Muscle layer of colon (tissue), 2 donors: ENCODE data around the gene PDE1A.
"Not testable (repeated sequence)": the region's sequence is repeated elsewhere in the genome, so short reads cannot be mapped to it uniquely, and the experiment has no call there.

Experiments
- H3K27ac ChIP-seq: one replicate; pipeline ENCODE4 v1.7.0; 2013; ENCODE audit warnings: low read depth, mild to moderate bottlenecking, low read length, moderate library complexity
- H3K27me3 ChIP-seq, 2 donors: one replicate each; pipeline ENCODE4 v1.7.0; 2013; ENCODE audit warnings: low read length in 2 of 2, mild to moderate bottlenecking in 2 of 2; ENCODE audit not compliant: insufficient read depth in 2 of 2, control insufficient read depth in 1 of 2
- H3K36me3 ChIP-seq: one replicate; pipeline ENCODE4 v1.7.0; 2013; ENCODE audit warnings: mild to moderate bottlenecking, low read length; ENCODE audit not compliant: insufficient read depth
- H3K4me1 ChIP-seq: one replicate; pipeline ENCODE4 v1.7.0; 2013; ENCODE audit warnings: mild to moderate bottlenecking, low read length; ENCODE audit not compliant: insufficient read depth
- H3K4me3 ChIP-seq, 2 donors: one replicate each; pipeline ENCODE4 v1.7.0; 2013; ENCODE audit warnings: low read length in 2 of 2, low read depth in 1 of 2, mild to moderate bottlenecking in 1 of 2, moderate library complexity in 1 of 2
- H3K9ac ChIP-seq: one replicate; pipeline ENCODE4 v1.7.0; 2013; ENCODE audit warnings: low read length
- H3K9me3 ChIP-seq: one replicate; pipeline ENCODE4 v1.7.0; 2013; ENCODE audit warnings: mild to moderate bottlenecking, low read length
- donor health status: abdominal sarcoma.
- donor health status: Adenocarcinoma of cecum.

Gene PDE1A

DNA sequence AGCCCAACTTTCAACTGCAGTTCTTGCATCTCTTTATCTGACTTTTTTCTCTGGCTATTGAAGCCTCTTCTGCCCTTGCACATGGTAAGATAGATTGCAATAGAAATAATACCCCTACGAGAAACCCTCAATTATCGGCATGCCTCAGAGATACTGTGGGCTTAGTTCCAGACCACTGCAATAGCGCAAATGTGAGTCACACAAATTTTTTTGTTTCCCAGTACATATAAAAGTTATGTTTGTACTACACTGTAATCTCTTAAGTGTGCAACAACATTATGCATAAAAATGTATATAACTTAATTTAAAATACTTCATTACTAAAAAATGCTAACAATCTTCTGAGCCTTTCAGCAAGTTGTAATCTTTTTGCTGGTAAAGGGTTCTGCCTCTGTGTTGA is 124.7 kb downstream of the PDE1A start:
- no peaks in the 10 kb centered on the region for H3K9me3 ChIP-seq
- H3K4me1 ChIP-seq, result no peaks in the 10 kb centered on the region
- H3K27me3 ChIP-seq, result no peaks in the 10 kb centered on the region
- no peak overlapping the region for H3K27ac ChIP-seq
- no peak overlapping the region for H3K4me3 ChIP-seq
- H3K9ac ChIP-seq, result no peak overlapping the region
- H3K36me3 ChIP-seq, result no peaks in the 10 kb centered on the region

DNA sequence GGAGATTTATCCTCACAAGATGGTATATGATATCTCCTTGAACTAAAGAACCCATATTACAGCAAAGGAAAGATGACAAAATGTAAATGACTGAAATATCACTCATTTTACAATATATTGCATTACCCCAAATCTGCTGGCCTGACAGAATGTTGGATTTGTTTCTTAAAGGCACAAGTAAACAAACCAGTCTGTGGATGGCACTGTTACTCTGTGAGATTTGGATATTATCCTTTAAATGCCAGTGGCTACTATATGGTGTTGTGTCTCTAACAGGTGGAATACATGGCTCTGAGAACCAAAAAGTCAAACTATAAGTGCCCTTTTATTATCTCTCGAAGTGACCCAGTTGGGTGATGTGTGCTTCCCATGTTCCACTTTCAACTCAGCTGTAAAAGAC is 125.7 kb downstream of the PDE1A start:
- Histone ChIP-seq H3K4me3 (no peak overlapping the region), H3K27ac (no peak overlapping the region), H3K9ac (no peak overlapping the region), H3K9me3 (no peaks in the 10 kb centered on the region), H3K27me3 (no peaks in the 10 kb centered on the region), H3K36me3 (no peaks in the 10 kb centered on the region), H3K4me1 (no peaks in the 10 kb centered on the region)

DNA sequence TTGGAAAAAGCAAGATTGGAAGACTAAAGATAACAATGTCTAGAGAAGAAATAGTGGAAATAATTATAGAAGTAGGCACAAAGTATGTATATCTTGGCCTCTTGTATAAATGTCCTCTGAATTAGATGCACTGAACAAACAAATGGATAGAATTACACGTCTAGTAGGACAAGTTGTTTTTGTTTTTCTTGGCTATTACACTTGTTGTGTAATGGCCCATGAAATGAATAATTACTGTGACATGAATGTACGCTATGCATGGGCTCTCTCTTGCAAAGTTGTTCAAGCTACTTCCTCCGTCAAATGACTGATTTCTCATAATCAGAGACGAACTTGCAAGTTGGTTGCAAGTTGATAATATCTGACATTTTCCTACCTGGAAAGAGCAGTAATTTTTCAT is 126.2 kb downstream of the PDE1A start:
- H3K36me3 ChIP-seq, result no peaks in the 10 kb centered on the region
- H3K4me1 ChIP-seq, result no peaks in the 10 kb centered on the region
- no peak overlapping the region for H3K9ac ChIP-seq
- no peak overlapping the region for H3K4me3 ChIP-seq
- H3K9me3 ChIP-seq, result no peaks in the 10 kb centered on the region
- no peak overlapping the region for H3K27ac ChIP-seq
- H3K27me3 ChIP-seq, result no peaks in the 10 kb centered on the region

DNA sequence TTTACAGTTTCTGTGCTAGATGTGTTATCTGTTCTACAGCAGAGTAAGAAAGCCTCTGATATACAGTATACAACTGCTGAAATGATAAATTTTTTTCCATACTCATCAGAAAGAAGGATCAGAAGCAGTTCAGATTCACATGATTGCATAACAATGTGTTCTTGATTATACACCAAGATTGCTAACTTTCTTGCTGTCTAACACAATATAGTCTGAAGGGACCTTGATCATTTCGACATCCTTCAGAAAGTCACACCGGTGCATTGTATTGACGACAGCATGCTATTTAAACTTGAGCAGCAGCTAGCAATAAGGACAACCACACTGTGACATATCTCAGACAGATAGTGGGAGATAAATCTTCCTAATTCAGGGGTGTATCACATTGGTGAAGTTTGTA is 127.2 kb downstream of the PDE1A start:
- no peaks in the 10 kb centered on the region for H3K36me3 ChIP-seq
- H3K9me3 ChIP-seq, result no peaks in the 10 kb centered on the region
- no peak overlapping the region for H3K4me3 ChIP-seq
- no peaks in the 10 kb centered on the region for H3K27me3 ChIP-seq
- H3K27ac ChIP-seq, result no peak overlapping the region
- H3K9ac ChIP-seq, result no peak overlapping the region
- H3K4me1 ChIP-seq, result no peaks in the 10 kb centered on the region

DNA sequence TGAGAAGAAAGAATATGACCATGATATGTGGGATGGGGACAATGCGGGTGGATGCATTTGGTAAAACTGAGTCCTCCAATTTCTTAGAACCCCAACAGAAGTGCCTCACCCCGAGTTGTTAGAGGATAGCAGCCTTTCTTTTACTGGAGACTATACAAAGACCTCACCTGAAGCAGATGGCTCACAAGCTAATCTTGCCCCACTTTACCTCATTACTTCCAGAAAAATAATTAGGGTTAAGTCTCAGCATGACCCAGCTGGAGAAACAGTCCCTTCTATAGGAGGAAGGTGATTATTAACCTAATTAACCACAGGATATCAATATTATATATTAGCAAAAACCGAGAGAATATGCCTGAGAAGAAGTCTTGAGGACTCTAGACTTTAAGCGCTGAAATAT is 128.4 kb downstream of the PDE1A start:
- H3K36me3 ChIP-seq, result no peaks in the 10 kb centered on the region

DNA sequence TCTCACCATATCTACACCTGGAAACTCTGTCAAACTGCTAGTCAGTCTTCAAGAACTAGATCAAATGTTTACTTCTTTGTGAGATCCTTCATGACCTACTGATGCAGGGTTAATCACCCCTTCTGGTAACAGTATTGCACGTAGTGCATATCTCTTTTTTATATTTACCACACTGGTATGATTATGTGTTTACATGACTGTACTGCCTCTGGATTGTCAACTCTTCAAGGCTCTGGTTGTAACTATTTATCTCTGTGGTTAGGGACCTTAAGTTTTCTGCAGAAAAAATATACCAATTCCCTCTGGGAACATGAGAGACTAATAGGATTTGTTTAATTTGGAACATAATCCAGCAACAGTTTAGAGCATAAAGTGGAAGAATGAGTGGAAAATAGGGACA is 135.5 kb downstream of the PDE1A start:
- no peak overlapping the region for H3K27ac ChIP-seq
- H3K27me3 ChIP-seq, result no peaks in the 10 kb centered on the region
- no peaks in the 10 kb centered on the region for H3K36me3 ChIP-seq
- no peaks in the 10 kb centered on the region for H3K9me3 ChIP-seq
- no peak overlapping the region for H3K4me3 ChIP-seq
- no peak overlapping the region for H3K9ac ChIP-seq
- peaks cover 3% of the 10 kb centered on the region for H3K4me1 ChIP-seq

More for the DNA sequence above, 128.4 kb downstream of the PDE1A start:
- H3K4me3 ChIP-seq, result no peak overlapping the region
- H3K27me3 ChIP-seq, result no peaks in the 10 kb centered on the region
- no peaks in the 10 kb centered on the region for H3K9me3 ChIP-seq
- no peak overlapping the region for H3K9ac ChIP-seq
- H3K4me1 ChIP-seq, result no peaks in the 10 kb centered on the region
- no peak overlapping the region for H3K27ac ChIP-seq

DNA sequence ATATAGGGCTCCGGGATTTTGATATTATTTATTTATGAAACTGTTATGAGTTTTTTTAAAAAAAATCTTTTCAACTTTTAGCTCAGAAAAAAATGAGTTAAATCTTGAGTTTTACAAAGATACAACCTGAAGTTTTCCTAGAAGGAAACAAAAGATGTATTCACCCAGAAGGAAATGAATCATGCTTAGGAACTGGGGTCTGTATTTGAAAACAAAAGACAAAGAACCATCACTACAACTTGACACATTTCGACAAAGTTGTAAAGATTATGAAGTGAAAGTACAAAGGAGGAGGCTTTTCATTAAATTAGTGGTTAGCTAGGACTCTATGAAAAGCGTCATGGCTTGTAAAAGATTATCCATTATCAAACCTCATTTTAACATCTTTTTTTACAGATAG is 143.3 kb downstream of the PDE1A start:
- peaks cover 7% of the 10 kb centered on the region for H3K4me1 ChIP-seq
- no peak overlapping the region for H3K9ac ChIP-seq
- H3K9me3 ChIP-seq, result no peaks in the 10 kb centered on the region
- H3K27me3 ChIP-seq, result no peaks in the 10 kb centered on the region
- H3K36me3 ChIP-seq, result no peaks in the 10 kb centered on the region
- H3K27ac ChIP-seq, result no peak overlapping the region
- H3K4me3 ChIP-seq, result no peak overlapping the region

DNA sequence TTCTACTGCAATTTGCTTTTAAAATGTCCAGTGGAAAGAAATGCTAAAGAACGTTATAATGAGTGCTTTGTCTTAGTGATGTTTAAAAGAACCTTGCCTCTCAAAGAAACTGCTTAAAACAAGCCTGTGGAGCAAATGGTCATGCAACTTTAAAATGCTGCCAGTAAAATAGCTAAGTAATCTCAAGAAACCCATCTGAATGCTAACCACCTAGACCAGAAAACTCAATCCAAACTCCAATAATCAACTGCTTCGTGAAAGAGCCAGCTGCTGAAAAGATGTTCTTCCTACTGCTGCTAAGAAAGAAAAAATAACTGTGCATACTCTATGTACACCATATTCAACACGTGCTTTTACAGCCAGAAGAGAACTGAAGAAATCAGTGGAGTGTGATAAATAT is 145.6 kb downstream of the PDE1A start:
- no peak overlapping the region for H3K4me3 ChIP-seq
- no peaks in the 10 kb centered on the region for H3K9me3 ChIP-seq
- H3K27ac ChIP-seq, result no peak overlapping the region
- no peaks in the 10 kb centered on the region for H3K27me3 ChIP-seq
- no peaks in the 10 kb centered on the region for H3K36me3 ChIP-seq
- peaks cover 4% of the 10 kb centered on the region for H3K4me1 ChIP-seq
- no peak overlapping the region for H3K9ac ChIP-seq

DNA sequence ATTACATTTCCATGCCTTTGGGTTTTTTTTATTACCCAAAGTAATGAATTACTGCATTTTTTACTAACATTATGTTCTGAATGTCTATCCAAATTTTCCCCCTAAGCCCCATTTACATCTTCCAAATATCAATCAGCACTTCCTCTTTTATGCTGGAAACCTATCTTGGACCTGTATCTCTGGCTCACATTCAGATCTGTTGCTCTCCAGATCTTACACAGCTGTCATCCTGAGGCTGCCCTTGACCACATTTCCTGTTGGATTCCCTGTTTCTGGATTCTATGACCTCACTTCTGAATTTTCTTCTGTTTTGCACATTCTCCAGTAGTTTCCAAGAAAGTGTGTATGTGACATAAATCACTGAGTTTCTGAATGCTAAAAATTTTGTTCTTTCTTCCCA is 146.7 kb downstream of the PDE1A start:
- H3K27me3 ChIP-seq, result no peaks in the 10 kb centered on the region
- H3K9ac ChIP-seq, result no peak overlapping the region
- no peak overlapping the region for H3K27ac ChIP-seq
- peaks cover 4% of the 10 kb centered on the region for H3K4me1 ChIP-seq
- H3K36me3 ChIP-seq, result no peaks in the 10 kb centered on the region
- no peaks in the 10 kb centered on the region for H3K9me3 ChIP-seq
- H3K4me3 ChIP-seq, result no peak overlapping the region

DNA sequence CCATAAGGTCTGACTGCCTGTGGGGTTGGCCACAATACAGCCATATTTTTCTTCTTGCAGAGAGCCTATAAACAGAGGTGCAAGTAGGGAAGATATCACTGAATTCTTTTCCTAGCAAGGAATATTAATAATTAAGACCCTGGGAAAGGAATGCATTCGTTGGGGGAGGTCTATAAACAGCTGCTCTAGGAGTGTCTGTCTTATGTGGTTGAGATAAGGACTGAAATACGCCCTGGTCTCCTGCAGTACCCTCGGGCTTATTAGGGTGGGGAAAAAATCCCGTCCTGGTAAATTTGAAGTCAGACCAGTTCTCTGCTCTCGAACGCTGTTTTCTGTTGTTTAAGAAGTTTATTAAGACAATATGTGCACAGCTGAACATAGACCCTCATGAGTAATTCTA is 150.2 kb downstream of the PDE1A start:
- H3K27me3 ChIP-seq, H3K36me3 ChIP-seq, H3K4me1 ChIP-seq, H3K9me3 ChIP-seq, H3K9ac ChIP-seq, H3K4me3 ChIP-seq, H3K27ac ChIP-seq: not testable (repeated sequence)

DNA sequence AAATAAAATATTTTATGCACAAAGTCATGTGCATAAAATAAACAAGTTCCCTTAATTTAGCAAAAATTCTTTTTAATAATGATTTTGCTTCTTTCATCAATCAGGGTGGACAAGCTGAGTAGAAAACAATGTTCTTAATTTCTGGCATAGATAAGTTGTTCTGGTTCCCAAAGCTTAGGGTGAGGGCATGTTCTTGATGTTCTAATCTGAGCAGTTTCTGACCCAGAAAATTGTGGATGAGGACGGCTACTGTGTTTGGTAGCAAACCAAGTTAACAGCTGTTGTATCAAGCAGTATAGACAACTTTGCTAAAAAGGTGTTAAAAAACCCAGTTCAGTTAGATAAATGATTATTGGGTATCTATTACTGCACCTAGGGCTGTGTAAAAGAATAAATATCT is 158.9 kb downstream of the PDE1A start:
- H3K4me1 ChIP-seq, result no peaks in the 10 kb centered on the region
- no peak overlapping the region for H3K9ac ChIP-seq
- H3K27ac ChIP-seq, result no peak overlapping the region
- H3K27me3 ChIP-seq, result no peaks in the 10 kb centered on the region
- no peaks in the 10 kb centered on the region for H3K9me3 ChIP-seq
- peaks cover 6% of the 10 kb centered on the region for H3K36me3 ChIP-seq
- no peak overlapping the region for H3K4me3 ChIP-seq

DNA sequence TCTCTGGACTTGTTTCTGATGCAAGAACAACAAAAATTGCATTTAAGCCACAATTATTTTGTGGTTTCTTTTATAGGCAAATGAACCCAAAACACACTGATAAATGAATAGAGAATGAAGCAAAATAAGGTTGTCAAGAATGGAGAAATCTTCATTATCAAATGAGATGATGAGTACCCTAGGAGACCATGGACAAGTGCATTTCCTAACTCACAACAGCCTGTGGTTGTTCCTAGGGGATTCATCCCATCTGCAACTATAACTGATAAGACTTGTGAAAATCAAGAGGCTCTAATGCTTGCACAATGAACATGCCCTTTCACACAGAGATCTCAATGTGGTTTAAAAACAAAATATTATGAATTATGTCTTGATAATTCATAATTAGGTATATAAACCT is 159.9 kb downstream of the PDE1A start:
- no peaks in the 10 kb centered on the region for H3K27me3 ChIP-seq
- no peaks in the 10 kb centered on the region for H3K4me1 ChIP-seq
- H3K27ac ChIP-seq, result no peak overlapping the region
- H3K9ac ChIP-seq, result no peak overlapping the region
- no peak overlapping the region for H3K4me3 ChIP-seq
- H3K36me3 ChIP-seq, result peaks cover 6% of the 10 kb centered on the region
- no peaks in the 10 kb centered on the region for H3K9me3 ChIP-seq
